Lower leg skin (tissue), 4 donors: ENCODE data around the gene SIGLEC9. TPM values are rescaled to one million over a fixed set of nuclear protein-coding genes. Genes with fewer than 3 reads are reported as not detected.
"Not testable (repeated sequence)": the region's sequence is repeated elsewhere in the genome, so short reads cannot be mapped to it uniquely, and the experiment has no call there.

Experiments
- DNase-seq, 2 donors: peaks; one replicate each; pipeline ENCODE4 v3.0.0-alpha.2; 2019; ENCODE audit warnings: low spot score in 2 of 2
- H3K4me3 ChIP-seq: fragments of 200-600 bp; sonication (generic); 2 replicates; pipeline ENCODE4 v1.5.1; 2017; ENCODE audit warnings: mild to moderate bottlenecking, low read depth; ENCODE audit not compliant: poor library complexity, severe bottlenecking
- CTCF ChIP-seq, 3 donors: fragments of 450-650 bp; IDR thresholded peaks; one replicate each; pipeline ENCODE4 v1.5.1; 2016; ENCODE audit warnings: antibody characterized with exemption in 3 of 3, mild to moderate bottlenecking in 3 of 3, moderate library complexity in 2 of 3
- POLR2A ChIP-seq, 2 donors: fragments of 450-650 bp; IDR thresholded peaks; one replicate each; pipeline ENCODE4 v1.6.1; 2016 to 2017; ENCODE audit warnings: antibody characterized with exemption in 2 of 2, mild to moderate bottlenecking in 1 of 2, moderate library complexity in 1 of 2
- WGBS, 2 donors: methylation state at CpG; one replicate each; pipeline ENCODE4 v1.1.5; 2018; 5-methylcytosine and 5-hydroxymethylcytosine counted together
- intact Hi-C: fragments of 100-400 bp; cut with DNase I; formaldehyde crosslinking; loops from one replicate; pipeline ENCODE4 v1.15.0; 2023; ENCODE audit warnings: low total_unique reads
- total RNA-seq, 4 donors: library from RNA; depleted of rRNA; stranded (reverse); fragments of >200 nt; gene quantifications; one replicate each; pipeline ENCODE4 v1.1.0, GENCODE V29; 2016

The SIGLEC9 gene
- total RNA-seq, 4 donors from 2014 or later: 0.15 to 2.7 (median 1.2) TPM

- WGBS, 2 donors: 71% methylated on average over 14 of the region's 14 CpGs
- TF ChIP-seq CTCF (IDR thresholded peaks at IDR 0.05): no peak
- TF ChIP-seq POLR2A (IDR thresholded peaks at IDR 0.05): no peak
- DNase-seq: peak in 1 of 2 donors; percentile 40
- no peak within 1 kb of the TSS for H3K4me3 ChIP-seq
- intact Hi-C loops: no loop called here
These were observed 17.4 kb downstream of the SIGLEC9 start, which contains the start of gene SIGLEC7 for GRCh38 chr19:51142119-51142518. Gene SIGLEC7, plus strand, starts transcription at chr19:51142301. Its CDS starts 69 bp downstream, at chr19:51142370.

- H3K4me3 ChIP-seq, DNase-seq, intact Hi-C loops: not testable (repeated sequence)
- 79 to 86% methylated on average over 9 to 15 of the region's 15 CpGs for WGBS, 2 donors
These were observed 18.2 kb downstream of the SIGLEC9 start for GRCh38 chr19:51142809-51143475.

- WGBS, 2 donors: 77 to 83% methylated on average over 5 of the region's 5 CpGs
- H3K4me3 ChIP-seq: no peak overlapping the region
- no peak for TF ChIP-seq CTCF (IDR thresholded peaks at IDR 0.05)
- TF ChIP-seq POLR2A (IDR thresholded peaks at IDR 0.05): no peak
- no peak for DNase-seq
- intact Hi-C loops: no loop called here
These were observed 18.8 kb downstream of the SIGLEC9 start for GRCh38 chr19:51143486-51143885.

GRCh38 chr19:51144482-51145045 is 19.9 kb downstream of the SIGLEC9 start:
- TF ChIP-seq POLR2A (IDR thresholded peaks at IDR 0.05): no peak
- TF ChIP-seq CTCF (IDR thresholded peaks at IDR 0.05): no peak
- WGBS, 2 donors: 81 to 86% methylated on average over 9 to 11 of the region's 11 CpGs
- H3K4me3 ChIP-seq: no peak overlapping the region
- intact Hi-C loops: no loop called here
- DNase-seq: peak in 1 of 2 donors; percentile 68

GRCh38 chr19:51145916-51146493 is 21.3 kb downstream of the SIGLEC9 start:
- intact Hi-C loops: no loop called here
- no peak overlapping the region for H3K4me3 ChIP-seq
- TF ChIP-seq CTCF (IDR thresholded peaks at IDR 0.05) (no peak), POLR2A (IDR thresholded peaks at IDR 0.05) (no peak)
- DNase-seq: no peak
- WGBS, 2 donors: 50 to 54% methylated on average over 4 of the region's 4 CpGs

- WGBS, 2 donors: 89 to 97% methylated on average over 6 to 7 of the region's 7 CpGs
- intact Hi-C loops: no loop called here
These were observed 22.0 kb downstream of the SIGLEC9 start for GRCh38 chr19:51146751-51147150.

More at GRCh38 chr19:51146751-51147150, 22.0 kb downstream of the SIGLEC9 start:
- no peak overlapping the region for H3K4me3 ChIP-seq
- no peak for DNase-seq
- TF ChIP-seq CTCF (IDR thresholded peaks at IDR 0.05) (no peak), POLR2A (IDR thresholded peaks at IDR 0.05) (no peak)
